Activated CD4-positive, alpha-beta T cell treated with anti-CD3 and anti-CD28 coated beads, Interleukin-2, amount 50 U/mL, for 16 hours (primary cell): Measurements from ENCODE around the gene PCDHA11.
"Not testable (repeated sequence)": the region's sequence is repeated elsewhere in the genome, so short reads cannot be mapped to it uniquely, and the experiment has no call there.

ENCODE experiments used
- DNase-seq: peaks from one replicate; pipeline ENCODE4 v3.0.0-alpha.2; 2020

PCDHA11 gene

DNA sequence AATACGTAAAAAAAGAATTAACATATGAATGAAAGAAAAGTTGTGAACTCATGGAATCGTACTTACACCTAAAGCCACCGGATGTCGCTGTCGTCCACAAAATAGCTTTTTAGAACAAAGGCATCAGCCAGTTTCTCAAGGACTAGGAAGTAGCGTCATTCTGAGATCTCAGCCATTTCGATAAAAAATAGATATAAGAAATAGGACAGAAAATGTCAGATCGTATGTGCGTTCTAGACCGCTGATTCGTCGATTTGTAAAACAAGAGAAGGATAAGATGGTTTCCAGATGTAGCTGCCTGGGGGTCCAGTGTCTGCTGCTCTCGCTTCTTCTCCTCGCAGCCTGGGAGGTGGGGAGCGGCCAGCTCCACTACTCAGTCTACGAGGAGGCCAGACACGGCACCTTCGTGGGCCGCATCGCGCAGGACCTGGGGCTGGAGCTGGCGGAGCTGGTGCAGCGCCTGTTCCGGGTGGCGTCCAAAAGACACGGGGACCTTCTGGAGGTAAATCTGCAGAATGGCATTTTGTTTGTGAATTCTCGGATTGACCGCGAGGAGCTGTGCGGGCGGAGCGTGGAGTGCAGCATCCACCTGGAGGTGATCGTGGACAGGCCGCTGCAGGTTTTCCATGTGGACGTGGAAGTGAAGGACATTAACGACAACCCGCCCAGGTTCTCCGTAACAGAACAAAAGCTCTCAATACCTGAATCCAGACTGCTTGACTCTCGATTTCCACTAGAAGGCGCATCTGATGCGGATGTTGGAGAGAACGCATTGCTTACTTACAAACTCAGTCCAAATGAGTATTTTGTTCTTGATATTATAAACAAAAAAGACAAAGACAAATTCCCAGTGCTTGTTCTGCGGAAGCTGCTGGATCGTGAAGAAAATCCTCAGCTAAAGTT, 12.7 kb upstream of the PCDHA11 start, which contains the start of gene PCDHA10:
Gene PCDHA10 (plus strand): TSS at position 126 of the 903 bp plus-strand sequence. CDS start 152 bp downstream, at position 278.
- no peak for DNase-seq

DNA sequence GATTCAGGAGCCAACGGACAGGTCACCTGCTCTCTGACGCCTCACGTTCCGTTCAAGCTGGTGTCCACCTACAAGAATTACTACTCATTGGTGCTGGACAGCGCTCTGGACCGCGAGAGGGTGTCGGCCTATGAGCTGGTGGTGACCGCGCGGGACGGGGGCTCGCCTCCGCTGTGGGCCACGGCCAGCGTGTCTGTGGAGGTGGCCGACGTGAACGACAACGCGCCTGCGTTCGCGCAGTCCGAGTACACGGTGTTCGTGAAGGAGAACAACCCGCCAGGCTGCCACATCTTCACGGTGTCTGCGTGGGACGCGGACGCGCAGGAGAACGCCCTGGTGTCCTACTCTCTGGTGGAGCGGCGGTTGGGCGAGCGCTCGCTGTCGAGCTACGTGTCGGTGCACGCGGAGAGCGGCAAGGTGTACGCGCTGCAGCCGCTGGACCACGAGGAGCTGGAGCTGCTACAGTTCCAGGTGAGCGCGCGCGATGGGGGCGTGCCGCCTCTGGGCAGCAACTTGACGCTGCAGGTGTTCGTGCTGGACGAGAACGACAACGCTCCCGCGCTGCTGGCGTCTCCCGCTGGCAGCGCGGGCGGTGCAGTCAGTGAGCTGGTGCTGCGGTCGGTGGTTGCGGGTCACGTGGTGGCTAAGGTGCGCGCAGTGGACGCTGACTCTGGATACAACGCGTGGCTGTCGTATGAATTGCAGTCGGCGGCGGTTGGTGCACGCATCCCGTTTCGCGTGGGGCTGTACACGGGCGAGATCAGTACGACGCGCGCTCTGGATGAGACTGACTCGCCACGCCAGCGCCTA, 11.4 kb upstream of the PCDHA11 start:
- DNase-seq = no peak

DNA sequence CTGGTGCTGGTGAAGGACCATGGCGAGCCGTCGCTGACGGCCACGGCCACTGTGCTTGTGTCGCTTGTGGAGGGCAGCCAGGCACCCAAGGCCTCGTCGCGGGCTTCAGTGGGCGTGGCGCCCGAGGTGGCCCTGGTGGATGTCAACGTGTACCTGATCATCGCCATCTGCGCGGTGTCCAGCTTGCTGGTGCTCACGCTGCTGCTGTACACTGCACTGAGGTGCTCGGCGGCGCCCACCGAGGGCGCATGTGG, 10.8 kb upstream of the PCDHA11 start:
- no peak for DNase-seq

- no peak for DNase-seq
Observed at GRCh38 chr5:140862441-140863295, 6.1 kb upstream of the PCDHA11 start.

- no peak for DNase-seq
Observed at GRCh38 chr5:140869555-140869886, 764 bp downstream of the PCDHA11 start.

DNA sequence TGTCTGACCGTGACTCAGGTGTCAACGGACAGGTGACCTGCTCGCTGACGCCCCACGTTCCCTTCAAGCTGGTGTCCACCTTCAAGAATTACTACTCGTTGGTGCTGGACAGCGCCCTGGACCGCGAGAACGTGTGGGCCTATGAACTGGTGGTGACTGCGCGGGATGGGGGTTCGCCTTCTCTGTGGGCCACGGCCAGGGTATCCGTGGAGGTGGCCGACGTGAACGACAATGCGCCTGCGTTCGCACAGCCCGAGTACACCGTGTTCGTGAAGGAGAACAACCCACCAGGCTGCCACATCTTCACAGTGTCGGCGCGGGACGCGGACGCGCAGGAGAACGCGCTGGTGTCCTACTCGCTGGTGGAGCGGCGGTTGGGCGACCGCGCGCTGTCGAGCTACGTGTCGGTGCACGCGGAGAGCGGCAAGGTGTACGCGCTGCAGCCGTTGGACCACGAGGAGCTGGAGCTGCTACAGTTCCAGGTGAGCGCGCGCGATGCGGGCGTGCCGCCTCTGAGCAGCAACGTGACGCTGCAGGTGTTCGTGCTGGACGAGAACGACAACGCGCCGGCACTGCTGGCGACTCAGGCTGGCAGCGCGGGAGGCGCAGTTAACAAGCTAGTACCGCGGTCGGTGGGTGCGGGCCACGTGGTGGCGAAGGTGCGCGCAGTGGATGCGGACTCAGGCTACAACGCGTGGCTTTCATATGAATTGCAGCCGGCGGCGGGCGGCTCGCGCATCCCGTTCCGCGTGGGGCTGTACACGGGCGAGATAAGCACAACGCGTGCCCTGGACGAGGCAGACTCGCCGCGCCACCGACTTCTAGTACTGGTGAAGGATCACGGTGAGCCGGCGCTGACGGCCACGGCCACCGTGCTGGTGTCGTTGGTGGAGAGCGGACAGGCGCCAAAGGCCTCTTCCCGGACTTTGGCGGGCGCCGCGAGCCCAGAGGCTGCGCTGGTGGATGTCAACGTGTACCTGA, 1.8 kb downstream of the PCDHA11 start:
- DNase-seq = no peak

- no peak for DNase-seq
Observed at GRCh38 chr5:140875085-140876065, 6.6 kb downstream of the PCDHA11 start, which contains the start of gene PCDHA12. TSS of gene PCDHA12 (plus strand) at chr5:140875308. CDS start at chr5:140875473, 165 bp downstream.

- not testable (repeated sequence) for DNase-seq
Observed at GRCh38 chr5:140876541-140877261, 7.9 kb downstream of the PCDHA11 start.

GRCh38 chr5:140877262-140877581, 8.5 kb downstream of the PCDHA11 start:
- no peak for DNase-seq

DNA sequence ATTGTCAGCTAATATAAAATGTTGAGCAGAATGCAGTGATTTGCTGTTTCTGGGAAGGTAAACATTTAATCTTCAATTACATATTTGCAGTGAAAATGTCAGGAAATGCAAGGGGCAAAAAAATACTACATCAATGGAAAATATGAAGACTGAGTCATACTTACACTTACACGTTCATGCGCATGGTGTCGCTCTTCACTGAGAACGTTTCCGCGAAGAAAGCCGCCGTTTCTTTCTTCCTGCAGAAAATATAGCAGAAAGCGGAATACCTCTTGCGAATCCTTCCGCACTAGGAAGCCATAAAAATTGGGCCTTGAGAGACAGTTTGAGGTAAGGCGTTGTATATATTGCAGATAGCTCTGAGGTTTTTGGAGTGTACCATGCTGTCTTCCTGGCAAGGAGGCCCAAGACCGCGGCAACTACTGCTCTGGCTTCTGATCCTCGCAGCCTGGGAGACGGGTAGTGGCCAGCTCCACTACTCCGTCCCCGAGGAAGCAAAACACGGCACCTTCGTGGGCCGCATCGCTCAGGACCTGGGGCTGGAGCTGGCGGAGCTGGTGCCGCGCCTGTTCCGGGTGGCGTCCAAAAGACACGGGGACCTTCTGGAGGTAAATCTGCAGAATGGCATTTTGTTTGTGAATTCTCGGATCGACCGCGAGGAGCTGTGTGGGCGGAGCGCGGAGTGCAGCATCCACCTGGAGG, 13.3 kb downstream of the PCDHA11 start, which contains the start of gene PCDHA13:
Gene PCDHA13 (plus strand): TSS at position 236 of the 702 bp plus-strand sequence. CDS start 145 bp downstream, at position 381.
- no peak for DNase-seq

DNA sequence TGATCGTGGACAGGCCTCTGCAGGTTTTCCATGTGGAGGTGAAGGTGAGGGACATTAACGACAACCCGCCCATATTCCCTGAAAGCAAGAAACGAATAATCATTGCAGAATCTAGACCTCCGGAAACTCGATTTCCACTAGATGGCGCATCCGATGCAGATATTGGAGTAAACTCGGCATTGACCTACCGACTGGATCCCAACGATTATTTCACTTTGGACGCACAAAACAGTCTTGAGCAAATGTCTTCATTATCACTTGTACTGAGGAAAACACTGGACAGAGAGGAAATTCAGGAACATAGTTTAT, 13.8 kb downstream of the PCDHA11 start:
- DNase-seq = no peak

- DNase-seq = no peak
Observed at GRCh38 chr5:140883373-140883772, 14.6 kb downstream of the PCDHA11 start.

GRCh38 chr5:140883927-140884697, 15.4 kb downstream of the PCDHA11 start:
- DNase-seq = no peak

GRCh38 chr5:140916325-140916724, 47.6 kb downstream of the PCDHA11 start:
- no peak for DNase-seq
